Ishikawa (cell line): ENCODE data around the gene SLC41A3.

Experiments
- CEBPB ChIP-seq: IDR thresholded peaks from 2 replicates; pipeline ENCODE4 v1.6.1; 2012
- CREB1 ChIP-seq: IDR thresholded peaks from 2 replicates; pipeline ENCODE4 v1.6.1; 2012; ENCODE audit warnings: low read depth
- EGR1 ChIP-seq: IDR thresholded peaks from 2 replicates; pipeline ENCODE4 v1.6.1; 2012
- EP300 ChIP-seq: IDR thresholded peaks from 2 replicates; pipeline ENCODE4 v1.6.1; 2012; ENCODE audit warnings: borderline replicate concordance
- FOXM1 ChIP-seq: IDR thresholded peaks from 2 replicates; pipeline ENCODE4 v1.6.1; 2012; ENCODE audit warnings: low read depth, borderline replicate concordance
- NFIC ChIP-seq: IDR thresholded peaks from 2 replicates; pipeline ENCODE4 v1.6.1; 2012
- RAD21 ChIP-seq: IDR thresholded peaks from 2 replicates; pipeline ENCODE4 v1.6.1; 2012; ENCODE audit warnings: low read depth
- REST ChIP-seq: IDR thresholded peaks from 2 replicates; pipeline ENCODE4 v1.6.1; 2012; ENCODE audit warnings: low read depth, mild to moderate bottlenecking
- TAF1 ChIP-seq: IDR thresholded peaks from 2 replicates; pipeline ENCODE4 v1.6.1; 2012; ENCODE audit warnings: low read depth, mild to moderate bottlenecking
- TCF12 ChIP-seq: IDR thresholded peaks from 2 replicates; pipeline ENCODE4 v1.6.1; 2012; ENCODE audit warnings: low read depth
- TEAD4 ChIP-seq: IDR thresholded peaks from 2 replicates; pipeline ENCODE4 v1.6.1; 2012
- USF1 ChIP-seq: IDR thresholded peaks from 2 replicates; pipeline ENCODE4 v1.6.1; 2012
- YY1 ChIP-seq: IDR thresholded peaks from 2 replicates; pipeline ENCODE4 v1.6.1; 2012; ENCODE audit warnings: low read depth
- ZBTB7A ChIP-seq: IDR thresholded peaks from 2 replicates; pipeline ENCODE4 v1.6.1; 2012; ENCODE audit warnings: low read depth
- TF ChIP-seq, protein P1 (sequence below): IDR thresholded peaks from 2 replicates; pipeline ENCODE4 v1.6.1; 2012

The SLC41A3 gene

DNA sequence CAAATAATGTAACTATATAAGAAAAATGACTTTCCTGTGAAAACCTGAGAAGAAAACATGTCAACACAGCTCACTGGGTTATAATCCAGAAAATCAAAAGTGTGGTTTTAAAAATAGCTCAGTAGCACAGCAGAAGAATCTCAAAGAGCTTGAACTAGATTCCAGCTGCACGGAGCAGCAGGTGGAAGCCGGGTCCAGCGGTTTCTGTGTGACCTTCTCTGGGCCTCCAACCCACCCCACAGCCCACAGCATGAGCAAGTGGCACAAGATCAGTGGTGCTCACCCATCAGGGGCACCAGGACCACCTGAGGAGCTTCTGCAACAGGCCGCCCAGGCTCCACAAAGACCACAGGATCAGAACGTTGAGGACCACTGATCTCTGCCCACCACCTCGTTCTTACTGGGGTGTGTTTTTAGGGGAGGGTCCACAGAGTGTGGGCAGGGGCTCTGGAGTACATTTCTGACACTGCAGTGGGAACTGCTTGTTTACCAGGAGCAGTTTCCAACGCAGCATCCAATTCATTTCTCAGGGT lies 23.2 kb downstream of the SLC41A3 start:
- TF ChIP-seq USF1, result no peak
- no peak for TF ChIP-seq EGR1
- TF ChIP-seq CEBPB, result no peak
- no peak for TF ChIP-seq ZBTB7A
- no peak for TF ChIP-seq TEAD4
- TF ChIP-seq REST, result no peak
- no peak for TF ChIP-seq YY1
- no peak for TF ChIP-seq TCF12
- no peak for TF ChIP-seq EP300
- no peak for TF ChIP-seq FOXM1
- TF ChIP-seq, protein P1, sequence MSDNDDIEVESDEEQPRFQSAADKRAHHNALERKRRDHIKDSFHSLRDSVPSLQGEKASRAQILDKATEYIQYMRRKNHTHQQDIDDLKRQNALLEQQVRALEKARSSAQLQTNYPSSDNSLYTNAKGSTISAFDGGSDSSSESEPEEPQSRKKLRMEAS, result no peak
- no peak for TF ChIP-seq NFIC
- no peak for TF ChIP-seq TAF1
- TF ChIP-seq RAD21, result no peak
- no peak for TF ChIP-seq CREB1

DNA sequence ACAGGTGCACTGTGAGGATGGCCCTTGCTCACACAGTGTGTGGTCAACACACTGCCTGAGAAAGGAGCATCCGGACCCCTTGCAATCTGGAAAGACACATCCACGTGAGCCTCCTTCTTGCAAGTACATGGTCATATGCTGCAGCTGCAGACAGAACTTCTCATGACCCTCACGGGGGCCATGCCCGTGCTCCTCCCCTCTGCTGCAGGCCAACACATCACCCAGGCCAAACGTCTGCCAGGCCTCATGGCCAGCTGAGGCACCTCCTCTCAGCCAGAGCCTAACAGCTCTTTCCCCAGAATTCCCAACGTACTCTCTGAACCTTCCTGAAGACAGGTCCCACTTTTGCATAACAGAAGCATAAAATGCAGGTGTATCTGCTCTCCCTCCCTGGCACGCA lies 25.3 kb downstream of the SLC41A3 start:
- no peak for TF ChIP-seq YY1
- no peak for TF ChIP-seq TEAD4
- TF ChIP-seq USF1, result no peak
- TF ChIP-seq EP300, result no peak
- no peak for TF ChIP-seq EGR1

- TF ChIP-seq RAD21 (no peak), CREB1 (no peak), TAF1 (no peak), FOXM1 (no peak), EP300 (no peak), YY1 (no peak), USF1 (no peak), TCF12 (no peak), CEBPB (no peak), EGR1 (no peak), REST (no peak), ZBTB7A (no peak)
- TF ChIP-seq, protein P1, result no peak
Observed at GRCh38 chr3:126057936-126058335, 26.0 kb downstream of the SLC41A3 start.

- no peak for TF ChIP-seq CREB1
- no peak for TF ChIP-seq EP300
- TF ChIP-seq CEBPB, result no peak
- no peak for TF ChIP-seq YY1
- no peak for TF ChIP-seq RAD21
- no peak for TF ChIP-seq FOXM1
- no peak for TF ChIP-seq NFIC
- TF ChIP-seq TEAD4, result no peak
- no peak for TF ChIP-seq ZBTB7A
- TF ChIP-seq, protein P1, result no peak
- no peak for TF ChIP-seq EGR1
- no peak for TF ChIP-seq TAF1
- TF ChIP-seq USF1, result no peak
- TF ChIP-seq TCF12, result no peak
- no peak for TF ChIP-seq REST
Observed at GRCh38 chr3:126057501-126057819, 26.5 kb downstream of the SLC41A3 start.
